Hippocampal formation (tissue), 2 donors: ENCODE data around the gene BCR.

Experiments used
- DNase-seq, 2 donors: peaks; one replicate each; lab custom pipeline; 2025; lab: John Stamatoyannopoulos, UW

Gene BCR

GRCh38 chr22:23262518-23263332 is 82.4 kb downstream of the BCR start:
- DNase-seq = no peak

GRCh38 chr22:23263651-23264555 is 83.6 kb downstream of the BCR start:
- no peak for DNase-seq

GRCh38 chr22:23264610-23265367 is 84.5 kb downstream of the BCR start:
- no peak for DNase-seq

- DNase-seq = no peak
Observed at GRCh38 chr22:23265368-23265700, 85.0 kb downstream of the BCR start.

GRCh38 chr22:23266780-23267179 is 86.5 kb downstream of the BCR start:
- no peak for DNase-seq

- no peak for DNase-seq
Observed at GRCh38 chr22:23267226-23268043, 87.1 kb downstream of the BCR start.

GRCh38 chr22:23268139-23268712 is 87.9 kb downstream of the BCR start:
- DNase-seq = no peak

GRCh38 chr22:23268877-23269276 is 88.6 kb downstream of the BCR start:
- DNase-seq = no peak

- no peak for DNase-seq
Observed at GRCh38 chr22:23269441-23270211, 89.3 kb downstream of the BCR start.

- DNase-seq = no peak
Observed at GRCh38 chr22:23270212-23270733, 90.0 kb downstream of the BCR start.

GRCh38 chr22:23270798-23271596 is 90.7 kb downstream of the BCR start:
- no peak for DNase-seq

- no peak for DNase-seq
Observed at GRCh38 chr22:23271597-23271908, 91.2 kb downstream of the BCR start.

GRCh38 chr22:23272371-23272770 is 92.1 kb downstream of the BCR start:
- no peak for DNase-seq

GRCh38 chr22:23272834-23273233 is 92.5 kb downstream of the BCR start:
- DNase-seq = no peak

GRCh38 chr22:23273445-23274145 is 93.3 kb downstream of the BCR start:
- no peak for DNase-seq

GRCh38 chr22:23274146-23274526 is 93.8 kb downstream of the BCR start:
- no peak for DNase-seq

GRCh38 chr22:23274891-23275694 is 94.8 kb downstream of the BCR start:
- no peak for DNase-seq

- no peak for DNase-seq
Observed at GRCh38 chr22:23275751-23276150, 95.4 kb downstream of the BCR start.
